ENCODE data around the gene RHOBTB3. TPM values are rescaled to one million over a fixed set of nuclear protein-coding genes. Genes with fewer than 3 reads are reported as not detected.

Gene RHOBTB3
- total RNA-seq, 6 experiments from 2014 or later: 24.1 to 49.1 (median 38.9) TPM

DNA sequence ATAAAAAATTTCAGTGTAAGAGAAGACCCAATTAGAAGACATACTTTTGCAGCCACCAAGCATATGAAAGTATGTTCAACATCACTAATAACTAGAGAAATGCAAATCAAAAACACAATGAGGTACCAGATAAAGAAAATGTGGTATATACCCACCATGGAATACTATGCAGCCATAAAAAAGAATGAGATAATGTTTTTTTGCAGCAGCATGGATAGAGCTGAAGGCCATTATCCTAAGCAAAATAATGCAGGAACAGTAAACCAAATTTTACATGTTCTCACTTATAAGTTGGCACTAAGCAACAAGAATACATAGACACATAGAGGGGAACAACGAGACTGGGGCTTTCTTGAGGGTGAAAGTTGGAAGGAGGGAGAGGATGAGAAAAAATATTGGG lies 41.5 kb upstream of the RHOBTB3 start:
- H3K4me1 ChIP-seq: no peaks in the 10 kb centered on the region
- no peaks in the 10 kb centered on the region for H3K9me3 ChIP-seq
- intact Hi-C loops (cut with DNase I): no loop called here
- no peak overlapping the region for H3K4me3 ChIP-seq
- WGBS (ENCODE audit: insufficient coverage, low coverage, low lambda C conversion rate, missing lambda C conversion rate): 100% methylated on average over 1 of the region's 1 CpG
- H3K36me3 ChIP-seq: no peaks in the 10 kb centered on the region
- no peak overlapping the region for H3K27ac ChIP-seq
- DNase-seq (no peak), ATAC-seq (no peak)
- no peaks in the 10 kb centered on the region for H3K27me3 ChIP-seq
- no peak for TF ChIP-seq POLR2A (IDR thresholded peaks at IDR 0.05)
- TF ChIP-seq, protein P1, sequence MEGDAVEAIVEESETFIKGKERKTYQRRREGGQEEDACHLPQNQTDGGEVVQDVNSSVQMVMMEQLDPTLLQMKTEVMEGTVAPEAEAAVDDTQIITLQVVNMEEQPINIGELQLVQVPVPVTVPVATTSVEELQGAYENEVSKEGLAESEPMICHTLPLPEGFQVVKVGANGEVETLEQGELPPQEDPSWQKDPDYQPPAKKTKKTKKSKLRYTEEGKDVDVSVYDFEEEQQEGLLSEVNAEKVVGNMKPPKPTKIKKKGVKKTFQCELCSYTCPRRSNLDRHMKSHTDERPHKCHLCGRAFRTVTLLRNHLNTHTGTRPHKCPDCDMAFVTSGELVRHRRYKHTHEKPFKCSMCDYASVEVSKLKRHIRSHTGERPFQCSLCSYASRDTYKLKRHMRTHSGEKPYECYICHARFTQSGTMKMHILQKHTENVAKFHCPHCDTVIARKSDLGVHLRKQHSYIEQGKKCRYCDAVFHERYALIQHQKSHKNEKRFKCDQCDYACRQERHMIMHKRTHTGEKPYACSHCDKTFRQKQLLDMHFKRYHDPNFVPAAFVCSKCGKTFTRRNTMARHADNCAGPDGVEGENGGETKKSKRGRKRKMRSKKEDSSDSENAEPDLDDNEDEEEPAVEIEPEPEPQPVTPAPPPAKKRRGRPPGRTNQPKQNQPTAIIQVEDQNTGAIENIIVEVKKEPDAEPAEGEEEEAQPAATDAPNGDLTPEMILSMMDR (IDR thresholded peaks at IDR 0.05): no peak

DNA sequence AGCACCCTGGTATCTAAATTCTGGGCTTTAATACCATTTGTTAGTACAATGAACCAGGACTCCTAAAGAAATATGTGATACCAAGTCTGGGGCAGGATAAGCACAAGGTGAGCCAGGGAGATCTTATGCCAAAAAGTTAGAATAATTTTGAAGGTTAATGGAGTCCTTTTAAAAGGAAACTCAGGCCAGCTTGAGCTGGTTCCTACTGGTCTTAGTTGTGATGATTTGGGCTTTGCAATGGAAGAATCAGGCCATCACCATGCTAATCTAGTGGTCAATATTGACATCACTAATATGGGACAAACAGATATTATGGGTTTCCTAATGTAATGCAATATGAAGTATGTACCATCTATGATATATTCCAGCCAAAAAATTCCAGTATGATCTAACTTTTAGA lies 40.8 kb upstream of the RHOBTB3 start:
- DNase-seq: no peak
- TF ChIP-seq, protein P1 (IDR thresholded peaks at IDR 0.05): no peak
- TF ChIP-seq POLR2A (IDR thresholded peaks at IDR 0.05): no peak
- intact Hi-C loops (cut with DNase I): no loop called here

DNA sequence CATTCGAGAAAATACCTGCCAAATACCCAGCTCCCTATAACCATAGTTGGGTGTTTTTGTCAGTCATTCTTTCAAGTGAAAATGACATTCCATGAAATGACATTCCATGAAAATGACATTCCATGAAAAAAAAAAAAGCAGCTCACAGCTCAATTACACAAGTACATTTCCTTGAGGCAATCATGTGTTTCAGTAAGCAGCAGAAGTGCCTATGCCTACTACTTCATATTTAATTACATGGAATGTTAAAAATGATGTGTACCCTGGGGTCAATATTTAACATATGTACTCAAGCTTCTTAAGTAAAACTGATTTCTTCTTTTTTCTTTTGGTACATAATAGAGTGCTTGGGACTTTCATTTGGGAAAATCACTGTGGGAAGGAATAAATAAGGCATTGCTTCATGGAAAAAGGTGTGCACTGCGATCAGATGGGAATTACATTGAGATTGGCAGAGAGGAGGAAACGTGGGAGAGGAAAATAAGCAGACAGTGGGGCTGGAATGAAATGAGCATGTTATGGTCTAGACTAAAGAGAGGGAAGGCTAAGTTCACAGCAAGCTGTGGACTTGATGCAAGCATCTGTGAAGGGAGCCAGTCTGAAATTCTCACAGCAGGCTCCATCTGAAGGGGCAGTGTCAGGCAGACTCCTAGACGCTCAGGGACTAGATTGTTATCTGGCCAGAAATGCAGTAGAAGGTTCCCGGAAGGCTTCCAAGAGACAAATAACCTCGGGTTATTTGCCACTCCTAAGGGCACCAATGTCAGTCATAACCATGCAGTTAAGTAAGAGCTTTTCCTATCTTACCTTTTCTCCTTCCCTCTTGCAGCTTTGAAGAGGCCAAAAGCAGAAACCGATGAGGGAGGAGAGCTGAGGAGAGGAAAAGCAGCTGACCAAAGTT lies 33.1 kb upstream of the RHOBTB3 start:
- intact Hi-C loops (cut with DNase I): no loop called here
- TF ChIP-seq, protein P1 (IDR thresholded peaks at IDR 0.05): no peak
- TF ChIP-seq POLR2A (IDR thresholded peaks at IDR 0.05): no peak
- no peak for DNase-seq
- Histone ChIP-seq H3K27me3 (no peaks in the 10 kb centered on the region), H3K4me3 (no peak overlapping the region), H3K36me3 (no peaks in the 10 kb centered on the region), H3K9me3 (no peaks in the 10 kb centered on the region), H3K27ac (no peak overlapping the region), H3K4me1 (no peaks in the 10 kb centered on the region)
- ATAC-seq: no peak
- 53% methylated on average over 6 of the region's 7 CpGs for WGBS (ENCODE audit: insufficient coverage, low coverage, low lambda C conversion rate, missing lambda C conversion rate)

More for the DNA sequence above, 40.8 kb upstream of the RHOBTB3 start:
- no peaks in the 10 kb centered on the region for H3K4me1 ChIP-seq
- no peaks in the 10 kb centered on the region for H3K36me3 ChIP-seq
- no peak for ATAC-seq
- H3K27me3 ChIP-seq: no peaks in the 10 kb centered on the region
- H3K27ac ChIP-seq: no peak overlapping the region
- no peak overlapping the region for H3K4me3 ChIP-seq
- H3K9me3 ChIP-seq: no peaks in the 10 kb centered on the region

DNA sequence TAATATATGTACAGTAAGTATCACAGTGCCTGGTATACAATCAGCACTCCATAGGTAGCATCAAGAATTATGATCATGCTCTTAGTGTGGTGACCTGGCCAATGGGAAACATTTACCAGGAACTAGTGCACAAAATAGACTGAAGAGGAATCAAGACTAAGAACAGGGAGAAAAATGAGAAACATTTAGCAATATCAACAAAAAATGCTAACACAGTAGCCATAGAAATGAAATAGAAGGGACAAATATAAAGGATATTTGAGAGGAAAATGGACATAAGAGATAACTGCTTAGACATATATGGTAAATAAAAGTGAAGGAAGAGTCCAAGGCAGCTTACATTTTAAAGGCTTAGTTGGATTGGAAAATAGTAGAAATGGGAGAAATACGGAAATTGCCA lies 31.8 kb upstream of the RHOBTB3 start:
- intact Hi-C loops (cut with DNase I): no loop called here
- ATAC-seq: no peak
- H3K9me3 ChIP-seq: no peaks in the 10 kb centered on the region
- TF ChIP-seq, protein P1 (IDR thresholded peaks at IDR 0.05): no peak
- no peak for DNase-seq
- 88% methylated on average over 1 of the region's 1 CpG for WGBS (ENCODE audit: insufficient coverage, low coverage, low lambda C conversion rate, missing lambda C conversion rate)
- H3K27me3 ChIP-seq: no peaks in the 10 kb centered on the region
- no peaks in the 10 kb centered on the region for H3K36me3 ChIP-seq
- H3K27ac ChIP-seq: no peak overlapping the region
- no peaks in the 10 kb centered on the region for H3K4me1 ChIP-seq
- H3K4me3 ChIP-seq: no peak overlapping the region
